Smooth muscle cell of the coronary artery (primary cell): ENCODE results near the gene GARIN5B. TPM values are rescaled to one million over a fixed set of nuclear protein-coding genes. Genes with fewer than 3 reads are reported as not detected.

Experiments used
- total RNA-seq: library from RNA; depleted of rRNA; stranded (reverse); fragments of >200 nt; gene quantifications from 2 replicates; pipeline ENCODE4 v1.2.3, GENCODE V29; 2014; ENCODE audit warnings: low replicate concordance

GARIN5B gene
- not detected in 2 replicates for total RNA-seq

DNA sequence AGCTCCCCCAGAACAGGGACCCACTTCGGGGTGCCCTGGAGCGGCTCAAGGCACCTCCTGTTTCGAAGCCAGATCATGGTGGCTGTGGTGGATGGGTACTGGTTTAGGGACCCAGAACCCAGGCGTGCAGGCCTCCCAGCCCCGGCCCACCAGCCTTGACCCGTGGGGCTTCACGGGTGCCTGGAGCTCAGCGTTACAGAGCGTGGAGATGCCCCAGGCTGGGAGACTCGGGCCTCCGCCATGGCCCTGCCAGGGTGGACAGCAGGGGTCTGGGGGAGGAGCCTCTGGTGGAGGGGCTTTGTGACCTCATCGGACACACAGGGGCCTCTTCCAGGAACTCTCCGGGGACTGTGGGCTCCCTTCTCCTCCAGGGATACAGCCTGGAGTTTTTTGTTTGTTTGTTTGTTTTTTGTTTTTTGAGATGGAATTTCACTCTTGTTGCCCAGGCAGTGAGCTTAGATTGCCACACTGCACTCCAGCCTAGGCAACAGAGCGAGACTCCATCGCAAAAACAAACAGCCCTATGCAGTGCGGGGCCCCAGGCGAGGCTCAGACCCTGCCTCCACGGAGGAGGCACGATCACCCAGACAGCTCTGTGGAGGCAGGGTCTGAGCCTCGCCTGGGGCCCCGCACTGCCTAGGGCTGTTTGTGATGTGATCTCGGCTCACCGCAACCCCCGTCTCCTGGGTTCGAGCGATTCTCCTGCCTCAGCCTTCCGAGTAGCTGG, at the start of gene GARIN5B:
Gene GARIN5B (minus strand): TSS at position 271 of the 727 bp plus-strand sequence. CDS start 194 bp downstream, at position 77.

GRCh38 chr19:55407550-55407799, 44.4 kb upstream of the GARIN5B start, which contains the start of gene UBE2S:
Gene UBE2S, minus strand, starts transcription at chr19:55407788. Its CDS starts 199 bp downstream, at chr19:55407589.

DNA sequence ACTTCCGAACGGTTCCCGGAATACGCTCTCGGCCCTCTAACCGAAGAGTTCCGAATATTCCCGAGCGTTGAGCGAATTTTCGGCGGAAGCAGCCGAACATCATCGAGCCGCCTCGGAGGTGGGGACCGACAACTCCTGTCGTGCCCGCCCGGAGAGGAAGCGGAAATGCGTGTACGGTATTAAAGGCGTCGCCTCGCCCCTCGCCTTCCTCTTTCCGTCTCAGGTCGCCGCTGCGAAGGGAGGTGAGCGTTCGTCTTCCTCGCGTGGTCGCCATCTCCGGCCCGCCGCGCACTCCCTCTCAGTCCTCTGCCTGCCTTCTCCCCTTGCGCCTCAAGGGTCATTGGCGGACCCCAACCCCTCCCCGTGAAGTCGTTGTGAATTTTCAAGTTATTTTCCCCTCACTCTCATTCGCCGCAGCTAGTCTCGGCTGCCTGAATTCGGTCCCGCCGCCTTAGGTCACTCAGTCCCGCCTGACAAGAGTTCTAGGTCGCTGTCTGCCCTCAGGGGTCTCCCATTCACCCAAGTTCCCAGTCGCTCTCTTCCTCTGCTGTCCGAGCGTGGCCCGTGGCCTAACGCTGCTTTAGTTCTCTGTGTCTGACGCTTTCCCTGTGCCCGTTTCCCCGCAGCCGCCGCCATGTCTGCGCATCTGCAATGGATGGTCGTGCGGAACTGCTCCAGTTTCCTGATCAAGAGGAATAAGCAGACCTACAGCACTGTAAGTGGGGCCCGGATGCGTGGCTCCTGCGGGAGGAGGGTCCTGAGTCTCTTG, 22.8 kb upstream of the GARIN5B start, which contains the start of gene RPL28:
Gene RPL28 (plus strand): TSS at position 209 of the 769 bp plus-strand sequence. CDS start 426 bp downstream, at position 635.

GRCh38 chr19:55384131-55384919, 21.3 kb upstream of the GARIN5B start, which contains the start of gene TMEM238:
Gene TMEM238, minus strand, starts transcription at chr19:55384292. Its CDS starts 33 bp downstream, at chr19:55384259.

GRCh38 chr19:55376241-55376933, 13.3 kb upstream of the GARIN5B start, which contains the start of gene TMEM190:
Gene TMEM190, plus strand, starts transcription at chr19:55376826. Its CDS starts 28 bp downstream, at chr19:55376854.

GRCh38 chr19:55370305-55370988, 7.4 kb upstream of the GARIN5B start, which contains the start of gene IL11:
Gene IL11, minus strand, starts transcription at chr19:55370463. Its CDS starts 153 bp downstream, at chr19:55370310.

DNA sequence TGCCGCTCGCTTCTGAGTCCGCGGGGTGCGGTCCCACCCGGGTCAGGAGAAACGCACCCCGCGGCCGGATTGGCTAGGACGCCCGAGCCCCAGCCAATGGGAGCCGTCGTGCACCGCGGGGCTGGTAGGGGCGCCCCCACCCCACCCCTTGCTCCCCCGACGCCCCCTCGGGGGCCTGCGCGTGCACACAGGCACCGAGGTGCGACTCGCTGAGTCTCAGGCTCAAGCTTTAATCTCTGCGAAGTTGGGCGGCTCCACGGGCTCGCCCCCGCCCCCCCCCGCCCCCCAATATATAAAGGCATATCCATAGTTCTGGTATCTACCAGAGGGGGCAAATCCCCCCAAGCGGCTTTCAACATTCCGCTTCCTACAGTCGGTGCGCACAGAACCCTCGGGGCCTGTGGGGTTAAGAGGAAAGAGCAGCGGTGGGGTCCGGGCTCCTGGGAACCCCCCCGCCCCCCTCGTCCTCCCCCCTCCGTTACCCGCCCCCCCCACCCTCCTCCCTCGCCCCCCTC, 8.3 kb downstream of the GARIN5B start, which contains the start of gene COX6B2:
Gene COX6B2 (minus strand): TSS at position 22 of the 515 bp plus-strand sequence. CDS start 198 bp downstream, outside the sequence.

DNA sequence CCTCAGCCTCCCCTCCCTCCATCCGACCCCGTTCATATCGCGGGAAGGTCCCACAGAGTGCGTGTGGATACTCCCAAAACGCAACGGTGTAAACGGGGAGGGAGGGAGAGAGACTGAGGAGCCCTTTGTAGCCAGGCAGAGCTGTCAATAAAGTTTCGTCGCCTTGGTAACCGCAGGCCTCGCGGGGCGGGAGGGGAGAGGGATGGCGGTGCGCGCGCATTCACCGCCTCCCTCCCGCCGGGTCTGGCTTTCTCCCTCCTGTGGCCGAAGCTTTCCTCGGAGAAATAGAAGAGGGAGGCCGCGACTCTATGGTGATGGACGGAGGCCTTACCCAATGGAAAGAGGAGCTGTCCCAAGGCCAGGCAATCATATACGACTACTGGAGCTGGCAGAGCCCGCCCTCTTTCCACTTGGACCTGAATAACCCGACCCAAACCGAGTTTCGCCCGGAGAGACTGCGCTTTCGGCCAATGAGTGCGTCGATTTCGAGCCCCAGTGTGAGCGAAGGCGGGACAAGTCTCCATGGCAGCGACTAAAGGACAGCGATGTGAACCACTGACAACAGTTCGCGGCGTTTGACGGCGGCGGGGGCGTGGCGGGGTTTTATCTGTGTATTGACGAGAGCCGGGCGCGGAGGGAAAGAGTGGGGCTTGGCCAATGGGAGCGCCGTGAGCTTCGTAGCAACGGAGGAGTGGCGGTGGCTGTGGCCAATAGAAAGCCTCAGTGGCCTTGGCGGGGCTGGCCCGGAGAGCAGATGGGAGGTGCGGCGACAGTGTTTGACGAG, 23.8 kb downstream of the GARIN5B start, which contains the start of gene KMT5C:
Gene KMT5C (plus strand): TSS at position 772 of the 784 bp plus-strand sequence. CDS start 2,061 bp downstream, outside the sequence.

DNA sequence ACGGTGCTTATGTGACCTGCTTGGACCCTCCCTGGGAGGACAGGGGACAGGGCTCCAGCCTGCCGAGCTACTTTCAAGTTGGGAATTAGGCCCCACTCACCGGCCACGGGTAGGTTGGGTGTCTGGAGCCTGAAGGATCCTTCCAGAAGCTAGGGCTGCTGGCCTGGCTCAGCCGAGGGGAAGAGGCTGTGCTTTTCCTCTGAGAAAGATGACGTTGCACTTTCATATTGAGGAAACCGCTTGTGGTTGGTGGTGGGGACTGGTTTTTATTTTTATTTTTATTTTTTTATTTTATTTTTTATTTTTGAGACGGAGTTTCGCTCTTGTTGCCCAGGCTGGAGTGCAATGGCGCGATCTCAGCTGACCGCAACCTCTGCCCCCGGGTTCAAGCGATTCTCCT, 37.9 kb downstream of the GARIN5B start, which contains the start of gene TMEM150B:
Gene TMEM150B (minus strand): TSS at position 170 of the 400 bp plus-strand sequence. CDS start 4,305 bp downstream, outside the sequence.

Other genes with a start within 250 kb of the GARIN5B start
- 17.8 and 30.4 TPM in 2 replicates for gene PPP1R12C, start 245.6 kb downstream of the GARIN5B start, total RNA-seq
- 1.4 and 2.5 TPM in 2 replicates for gene TNNT1, start 214.1 kb downstream of the GARIN5B start, total RNA-seq
- not detected in 2 replicates for gene TNNI3, start 205.5 kb downstream of the GARIN5B start, total RNA-seq
- gene DNAAF3, start 196.6 kb downstream of the GARIN5B start, total RNA-seq = 0.23 and 0.30 TPM in 2 replicates
- gene SYT5, start 183.0 kb downstream of the GARIN5B start, total RNA-seq = under 0.01 TPM in 1 of 2 replicates, not detected in the other
- 2.5 and 3.9 TPM in 2 replicates for gene PTPRH, start 153.8 kb downstream of the GARIN5B start, total RNA-seq
- 0.98 and 1.2 TPM in 2 replicates for gene TMEM86B, start 134.5 kb downstream of the GARIN5B start, total RNA-seq
- 18.2 and 30.9 TPM in 2 replicates for gene PPP6R1, start 104.2 kb downstream of the GARIN5B start, total RNA-seq
- 18.0 and 25.8 TPM in 2 replicates for gene HSPBP1, start 83.2 kb downstream of the GARIN5B start, total RNA-seq
- 6.9 and 11.3 TPM in 2 replicates for gene BRSK1, start 79.3 kb downstream of the GARIN5B start, total RNA-seq
- not detected in 2 replicates for gene TMEM150B, start 37.9 kb downstream of the GARIN5B start, total RNA-seq
- gene KMT5C, start 23.4 kb downstream of the GARIN5B start, total RNA-seq = 5.8 and 10.8 TPM in 2 replicates
- not detected in 2 replicates for gene COX6B2, start 8.5 kb downstream of the GARIN5B start, total RNA-seq
- 0.23 and 4.7 TPM in 2 replicates for gene IL11, start 7.2 kb upstream of the GARIN5B start, total RNA-seq
- not detected in 2 replicates for gene TMEM190, start 13.6 kb upstream of the GARIN5B start, total RNA-seq
- gene TMEM238, start 21.0 kb upstream of the GARIN5B start, total RNA-seq = 0.30 TPM in 1 of 2 replicates, not detected in the other
- 245 and 291 TPM in 2 replicates for gene RPL28, start 22.7 kb upstream of the GARIN5B start, total RNA-seq
- 7.3 and 94.4 TPM in 2 replicates for gene UBE2S, start 44.5 kb upstream of the GARIN5B start, total RNA-seq
- gene SHISA7, start 80.0 kb upstream of the GARIN5B start, total RNA-seq = not detected in 2 replicates
- 23.4 and 87.9 TPM in 2 replicates for gene ISOC2, start 98.4 kb upstream of the GARIN5B start, total RNA-seq
- gene C19orf85, start 101.5 kb upstream of the GARIN5B start, total RNA-seq = not detected in 2 replicates
- gene ZNF628, start 113.4 kb upstream of the GARIN5B start, total RNA-seq = 0.35 and 0.60 TPM in 2 replicates
- gene NAT14, start 121.9 kb upstream of the GARIN5B start, total RNA-seq = 6.7 and 15.1 TPM in 2 replicates
- 0.68 and 5.7 TPM in 2 replicates for gene SSC5D, start 125.2 kb upstream of the GARIN5B start, total RNA-seq
- not detected in 2 replicates for gene SBK2, start 173.9 kb upstream of the GARIN5B start, total RNA-seq
- not detected in 2 replicates for gene SBK3, start 182.3 kb upstream of the GARIN5B start, total RNA-seq
- 0.94 and 3.3 TPM in 2 replicates for gene ZNF579, start 217.6 kb upstream of the GARIN5B start, total RNA-seq
- 1.3 and 1.6 TPM in 2 replicates for gene FIZ1, start 236.3 kb upstream of the GARIN5B start, total RNA-seq
- gene ZNF524, start 237.0 kb upstream of the GARIN5B start, total RNA-seq = 7.3 and 7.5 TPM in 2 replicates
- gene ZNF865, start 242.4 kb upstream of the GARIN5B start, total RNA-seq = under 0.01 and 0.53 TPM in 2 replicates